GM12892 (cell line): ENCODE measurements around the gene GNA14.

Source experiments
- DNase-seq: peaks from one replicate; pipeline ENCODE4 v3.0.0; 2011; ENCODE audit not compliant: insufficient read length
- FAIRE-seq: peaks from 2 replicates; lab custom pipeline; 2011; peaks lifted over from hg19 to GRCh38; lab: Jason Lieb, UNC
- POLR2A ChIP-seq: IDR thresholded peaks from 2 replicates; pipeline ENCODE4 v1.6.1; 2011; ENCODE audit warnings: low read depth, low read length, control low read depth
- POLR2AphosphoS5 ChIP-seq: IDR thresholded peaks from 2 replicates; pipeline ENCODE4 v1.6.1; 2011; ENCODE audit warnings: low read depth, low read length, control low read depth
- TAF1 ChIP-seq: IDR thresholded peaks from 2 replicates; pipeline ENCODE4 v1.6.1; 2011; ENCODE audit warnings: low read depth, mild to moderate bottlenecking, control low read depth, low read length, borderline replicate concordance

GNA14 gene

DNA sequence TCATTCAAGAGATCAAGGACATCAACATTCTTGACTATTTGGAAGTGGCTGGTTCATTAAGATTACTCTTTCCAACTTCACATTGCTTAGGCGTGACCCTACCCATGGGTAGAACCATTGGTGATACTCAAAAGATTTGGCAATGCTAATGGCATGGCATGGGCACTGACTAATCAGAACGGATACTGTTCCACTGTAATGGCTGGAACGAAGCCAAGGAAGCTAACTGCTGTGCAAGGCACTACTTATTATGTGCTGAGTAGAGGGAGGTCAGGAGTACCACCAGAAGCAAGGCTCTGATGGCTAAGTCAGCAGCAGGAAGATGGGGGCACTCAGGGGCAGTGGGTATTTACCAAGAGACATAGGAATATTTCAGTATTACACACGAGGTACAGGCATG lies 31.9 kb downstream of the GNA14 start:
- DNase-seq (no peak), FAIRE-seq (no peak)
- no peak for TF ChIP-seq TAF1
- no peak for TF ChIP-seq POLR2A
- TF ChIP-seq POLR2AphosphoS5, result no peak

DNA sequence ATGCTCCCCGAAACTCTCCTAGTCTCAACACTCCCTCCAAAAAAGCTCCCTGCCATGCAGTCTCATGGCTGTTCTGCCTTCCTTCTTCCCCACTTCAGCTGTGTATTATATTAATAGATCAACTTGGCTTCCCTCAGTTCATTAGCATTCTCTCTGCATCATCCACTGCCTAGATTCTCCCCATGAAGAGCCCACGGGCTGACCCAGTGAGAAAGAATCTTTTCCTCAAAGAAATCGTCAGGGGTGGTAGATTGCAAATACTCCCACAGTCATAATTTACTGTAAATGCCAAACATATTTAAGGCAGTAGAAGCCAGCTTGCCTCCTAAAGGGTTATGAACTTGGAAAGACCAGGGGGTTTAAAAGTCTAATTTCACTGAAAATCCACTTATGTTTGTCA lies 33.5 kb downstream of the GNA14 start:
- no peak for TF ChIP-seq TAF1
- no peak for TF ChIP-seq POLR2A
- FAIRE-seq (no peak), DNase-seq (no peak)

GRCh38 chr9:77606526-77606925 lies 41.6 kb downstream of the GNA14 start:
- FAIRE-seq (no peak), DNase-seq (no peak)
- no peak for TF ChIP-seq TAF1
- no peak for TF ChIP-seq POLR2A
- TF ChIP-seq POLR2AphosphoS5, result no peak

DNA sequence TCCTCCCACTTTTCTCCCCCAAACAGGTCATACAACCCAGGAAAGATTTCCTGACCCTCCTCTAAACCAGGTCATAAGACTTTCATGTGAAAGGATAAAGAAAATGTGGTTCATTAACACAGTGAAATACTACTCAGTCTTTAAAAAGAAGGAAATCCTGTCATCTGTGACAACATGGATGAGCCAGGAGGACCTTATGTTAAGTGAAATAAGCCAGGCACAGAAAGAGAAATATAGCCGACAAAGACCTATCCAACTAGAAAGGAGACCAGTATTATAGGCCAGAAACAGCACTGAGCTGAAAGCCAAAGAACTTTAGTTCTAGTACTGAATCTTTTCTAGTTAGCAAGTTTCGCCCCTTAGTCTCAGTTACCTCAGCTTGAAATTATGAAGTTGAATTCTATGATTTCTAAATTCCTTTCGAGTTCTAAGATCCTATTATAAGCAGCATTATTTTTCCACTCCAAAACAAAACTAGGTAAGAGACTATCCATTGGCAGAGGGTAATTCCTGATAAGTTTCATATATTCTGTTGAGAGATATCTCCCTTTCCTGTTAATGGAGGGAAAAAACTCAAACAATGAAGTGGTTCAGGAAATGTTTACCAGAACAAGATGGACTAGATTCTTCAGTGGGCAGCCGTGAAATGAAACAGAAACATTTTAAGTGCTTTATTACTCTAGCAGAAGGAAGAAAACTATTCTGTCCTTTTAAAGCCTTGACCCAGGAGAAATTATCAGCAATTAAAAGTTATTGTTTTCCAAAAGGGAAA lies 42.5 kb downstream of the GNA14 start:
- TF ChIP-seq POLR2AphosphoS5 (no peak), POLR2A (no peak), TAF1 (no peak)
- no peak for FAIRE-seq

GRCh38 chr9:77604316-77604715 lies 43.8 kb downstream of the GNA14 start:
- no peak for DNase-seq
- FAIRE-seq, result no peak
- TF ChIP-seq POLR2AphosphoS5 (no peak), TAF1 (no peak), POLR2A (no peak)

More for the DNA sequence above, 42.5 kb downstream of the GNA14 start:
- DNase-seq, result no peak

DNA sequence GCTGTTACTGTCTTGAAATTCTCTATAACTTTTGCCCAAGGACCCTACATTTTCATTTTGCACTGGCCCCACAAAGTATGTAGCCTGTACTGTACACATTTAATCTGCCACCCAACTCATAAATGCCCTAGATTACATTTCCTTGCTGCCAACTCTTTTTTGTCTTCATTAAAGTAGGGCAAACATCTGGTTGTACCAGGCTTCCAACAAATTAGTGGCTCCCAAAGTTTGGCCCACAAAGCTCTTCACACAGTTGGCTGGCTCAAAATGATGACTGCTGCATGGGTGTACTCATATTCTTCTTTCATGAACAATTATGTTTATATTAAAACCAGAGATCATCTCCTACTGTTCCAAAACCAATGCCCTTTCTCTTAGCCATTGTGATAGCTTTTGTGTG lies 45.3 kb downstream of the GNA14 start:
- FAIRE-seq, result no peak
- TF ChIP-seq POLR2AphosphoS5, result no peak
- no peak for TF ChIP-seq POLR2A
- no peak for TF ChIP-seq TAF1
- no peak for DNase-seq

DNA sequence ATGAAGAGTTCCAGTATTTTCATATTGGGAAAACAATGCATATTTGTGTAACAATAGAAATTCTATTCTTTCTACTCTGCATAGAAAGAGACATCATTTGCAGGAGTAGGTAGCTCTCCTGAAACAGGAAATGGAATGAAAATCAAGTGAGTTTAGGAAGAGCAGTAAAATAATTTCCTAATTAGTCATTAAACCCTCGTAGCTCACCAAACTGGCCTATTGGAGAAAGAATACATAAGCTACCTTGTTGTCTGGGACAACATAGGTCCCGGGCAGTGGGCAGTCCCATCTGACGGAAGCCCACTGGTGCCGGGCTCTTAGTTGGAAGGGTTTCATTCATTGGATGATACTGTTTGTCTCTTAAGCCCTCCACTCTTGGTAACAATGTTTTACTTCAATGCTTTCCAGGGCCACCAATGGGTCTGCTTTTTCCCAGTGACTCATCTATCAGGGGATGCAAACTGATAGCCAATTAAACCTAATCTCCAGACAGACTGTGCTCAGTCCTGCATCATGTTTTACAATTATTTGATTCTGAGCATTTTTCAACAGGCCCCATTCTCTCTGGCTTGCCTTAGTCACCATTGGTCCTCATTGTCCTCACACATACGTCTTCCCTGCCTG lies 46.5 kb downstream of the GNA14 start:
- FAIRE-seq, result no peak
- TF ChIP-seq POLR2A, result no peak
- TF ChIP-seq TAF1, result no peak
- no peak for TF ChIP-seq POLR2AphosphoS5
- no peak for DNase-seq

DNA sequence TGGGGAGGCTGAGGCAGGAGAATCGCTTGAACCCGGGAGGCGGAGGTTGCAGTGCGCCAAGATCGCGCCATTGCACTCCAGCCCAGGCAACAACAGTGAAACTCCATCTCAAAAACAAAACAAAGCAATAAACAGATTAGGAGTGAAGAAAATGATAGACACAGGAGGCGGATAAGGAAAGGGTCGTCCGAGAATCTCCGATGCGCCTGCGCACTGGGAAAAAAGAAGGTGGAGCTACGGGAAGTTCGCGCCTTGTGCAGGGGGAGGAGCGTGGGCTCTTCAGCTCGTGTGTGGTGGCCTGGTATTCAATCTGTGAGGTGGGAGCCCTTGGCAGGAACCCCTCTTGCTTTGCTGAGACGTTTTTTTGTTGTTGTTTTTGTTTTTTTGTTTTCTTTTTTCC lies 47.3 kb downstream of the GNA14 start:
- TF ChIP-seq TAF1 (no peak), POLR2A (no peak), POLR2AphosphoS5 (no peak)
- FAIRE-seq (no peak), DNase-seq (no peak)

- TF ChIP-seq TAF1, result no peak
- TF ChIP-seq POLR2A, result no peak
- no peak for TF ChIP-seq POLR2AphosphoS5
- no peak for FAIRE-seq
These were observed 48.6 kb downstream of the GNA14 start for GRCh38 chr9:77599492-77599891.

DNA sequence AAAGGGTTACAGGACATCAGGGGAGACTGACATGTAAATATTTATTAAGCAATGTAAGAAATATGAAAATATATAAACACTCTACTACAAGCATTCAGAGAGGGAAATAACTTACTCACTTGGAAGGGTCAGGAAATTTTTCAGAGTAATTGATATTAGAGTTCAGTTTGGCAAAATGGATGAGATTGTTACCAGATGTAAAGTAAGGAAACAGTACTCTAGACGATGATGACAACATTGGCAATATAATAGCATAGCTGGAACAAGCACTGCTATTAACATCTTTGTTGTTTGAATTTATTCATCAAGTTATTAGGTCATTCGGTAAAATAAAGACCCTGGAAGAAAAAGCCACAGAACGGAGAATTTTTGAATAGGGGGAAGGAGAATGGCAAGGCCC lies 49.1 kb downstream of the GNA14 start:
- DNase-seq, result no peak
- FAIRE-seq, result no peak
- TF ChIP-seq POLR2AphosphoS5, result no peak
- no peak for TF ChIP-seq POLR2A
- TF ChIP-seq TAF1, result no peak

More at GRCh38 chr9:77599492-77599891, 48.6 kb downstream of the GNA14 start:
- DNase-seq, result no peak

GRCh38 chr9:77598524-77598923 lies 49.6 kb downstream of the GNA14 start:
- no peak for FAIRE-seq
- TF ChIP-seq POLR2AphosphoS5 (no peak), TAF1 (no peak), POLR2A (no peak)
- no peak for DNase-seq

DNA sequence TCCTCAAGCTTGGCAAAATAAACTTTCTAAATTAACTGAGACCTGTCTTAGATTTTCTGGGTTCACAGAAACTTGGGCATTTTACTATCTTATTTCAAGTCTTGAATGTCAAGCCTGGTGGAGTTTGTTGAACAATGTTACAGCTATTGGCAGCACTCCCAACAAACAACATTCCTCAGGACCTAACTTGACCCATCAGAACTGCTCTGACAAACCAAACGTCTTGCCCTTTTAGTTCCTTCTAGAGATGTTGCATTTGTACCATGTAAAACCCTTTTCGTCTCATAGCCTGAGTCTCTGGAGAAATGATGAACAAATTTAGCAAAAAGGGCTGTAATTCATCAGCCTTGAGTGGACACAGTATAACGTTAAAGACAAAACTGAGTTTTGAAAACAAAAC lies 51.1 kb downstream of the GNA14 start:
- no peak for DNase-seq
- FAIRE-seq, result no peak
- no peak for TF ChIP-seq POLR2AphosphoS5
- TF ChIP-seq TAF1, result no peak
- TF ChIP-seq POLR2A, result no peak
